Measurements from ENCODE around the gene KAZN.

The KAZN gene

GRCh38 chr1:15151377-15151806 is 552.9 kb downstream of the KAZN start:
- DNase-seq (ENCODE audit: low read depth), result no peak
- H3K4me3 ChIP-seq (ENCODE audit: low read depth, low read length), result no peak overlapping the region
- no peak for TF ChIP-seq CTCF (IDR thresholded peaks at IDR 0.05; ENCODE audit: control insufficient read depth, extremely low read depth, insufficient read depth)

- no peak for DNase-seq (ENCODE audit: low read depth)
- TF ChIP-seq CTCF (IDR thresholded peaks at IDR 0.05; ENCODE audit: control insufficient read depth, extremely low read depth, insufficient read depth), result no peak
- peak overlapping the region; percentile 53 for H3K4me3 ChIP-seq (ENCODE audit: low read depth, low read length)
These were observed 553.4 kb downstream of the KAZN start for GRCh38 chr1:15151871-15152270.

GRCh38 chr1:15152318-15153183 is 554.1 kb downstream of the KAZN start:
- DNase-seq (ENCODE audit: low read depth), result peak; percentile 46
- TF ChIP-seq CTCF (IDR thresholded peaks at IDR 0.05; ENCODE audit: control insufficient read depth, extremely low read depth, insufficient read depth), result peak; percentile 64
- peak overlapping the region; percentile 53 for H3K4me3 ChIP-seq (ENCODE audit: low read depth, low read length)

GRCh38 chr1:15153184-15153841 is 554.8 kb downstream of the KAZN start, which contains the start of gene TMEM51:
Gene TMEM51 (plus strand): TSS chr1:15153747. CDS start chr1:15215088, 61,341 bp downstream.
- DNase-seq (ENCODE audit: low read depth), result peak; percentile 3
- TF ChIP-seq CTCF (IDR thresholded peaks at IDR 0.05; ENCODE audit: control insufficient read depth, extremely low read depth, insufficient read depth), result no peak
- H3K4me3 ChIP-seq (ENCODE audit: low read depth, low read length), result peak within 1 kb of the TSS; percentile 53

- peak; percentile 48 for TF ChIP-seq CTCF (IDR thresholded peaks at IDR 0.05; ENCODE audit: control insufficient read depth, extremely low read depth, insufficient read depth)
- peak overlapping the region; percentile 53 for H3K4me3 ChIP-seq (ENCODE audit: low read depth, low read length)
- DNase-seq (ENCODE audit: low read depth), result no peak
These were observed 555.5 kb downstream of the KAZN start for GRCh38 chr1:15153842-15154479.

GRCh38 chr1:15154480-15155036 is 556.1 kb downstream of the KAZN start:
- TF ChIP-seq CTCF (IDR thresholded peaks at IDR 0.05; ENCODE audit: control insufficient read depth, extremely low read depth, insufficient read depth), result no peak
- DNase-seq (ENCODE audit: low read depth), result no peak
- peak overlapping the region; percentile 53 for H3K4me3 ChIP-seq (ENCODE audit: low read depth, low read length)

Data from LNCaP clone FGC (cell line).